Right lung (tissue), 5 donors: ENCODE measurements around the gene CGB8. TPM values are rescaled to one million over a fixed set of nuclear protein-coding genes. Genes with fewer than 3 reads are reported as not detected.
"Not testable (repeated sequence)": the region's sequence is repeated elsewhere in the genome, so short reads cannot be mapped to it uniquely, and the experiment has no call there.

Experiments used
- DNase-seq, 2 donors: peaks; one replicate each; pipeline ENCODE4 v3.0.0-alpha.2; 2013
- polyA plus RNA-seq, 5 donors: library from polyadenylated mRNA; unstranded; fragments of 120-200 nt; gene quantifications; one replicate each; pipeline versions ENCODE4 v1.2.1 to v1.2.3, GENCODE V29; 2013; ENCODE audit warnings: inconsistent platforms in 1 of 5, low replicate concordance in 1 of 5; ENCODE audit not compliant: insufficient read length in 5 of 5, insufficient read depth in 1 of 5

Gene CGB8
- polyA plus RNA-seq, 5 donors = 0.31 TPM; not detected in 4

DNA sequence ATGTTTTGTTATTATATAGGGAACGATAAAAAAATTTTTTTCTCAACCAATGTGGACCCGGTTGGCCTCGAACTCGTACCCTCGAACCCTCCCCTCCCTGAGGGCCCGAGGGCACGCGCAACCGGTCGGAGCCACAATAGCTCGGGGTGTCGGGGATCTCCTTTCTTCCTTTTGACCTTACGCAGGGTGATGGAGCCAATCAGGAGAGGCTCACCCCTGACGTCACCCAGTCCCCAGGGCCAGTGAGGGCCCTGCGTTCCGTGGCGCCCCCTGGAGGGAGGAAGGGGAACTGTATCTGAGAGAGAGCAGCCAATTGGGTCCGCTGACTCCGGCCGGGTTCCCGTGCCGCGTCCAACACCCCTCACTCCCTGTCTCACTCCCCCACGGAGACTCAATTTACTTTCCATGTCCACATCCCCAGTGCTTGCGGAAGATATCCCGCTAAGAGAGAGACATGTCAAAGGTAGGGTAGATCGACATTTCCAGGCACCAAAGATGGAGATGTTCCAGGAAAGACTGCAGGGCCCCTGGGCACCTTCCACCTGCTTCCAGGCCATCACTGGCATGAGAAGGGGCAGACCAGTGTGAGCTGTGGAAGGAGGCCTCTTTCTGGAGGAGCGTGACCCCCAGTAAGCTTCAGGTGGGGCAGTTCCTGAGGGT is 17.1 kb downstream of the CGB8 start, which contains the start of gene CGB2:
CGB2 (plus strand) TSS at position 249 of the 660 bp plus-strand sequence; CDS start at position 455, 206 bp downstream.
- DNase-seq = not testable (repeated sequence)

DNA sequence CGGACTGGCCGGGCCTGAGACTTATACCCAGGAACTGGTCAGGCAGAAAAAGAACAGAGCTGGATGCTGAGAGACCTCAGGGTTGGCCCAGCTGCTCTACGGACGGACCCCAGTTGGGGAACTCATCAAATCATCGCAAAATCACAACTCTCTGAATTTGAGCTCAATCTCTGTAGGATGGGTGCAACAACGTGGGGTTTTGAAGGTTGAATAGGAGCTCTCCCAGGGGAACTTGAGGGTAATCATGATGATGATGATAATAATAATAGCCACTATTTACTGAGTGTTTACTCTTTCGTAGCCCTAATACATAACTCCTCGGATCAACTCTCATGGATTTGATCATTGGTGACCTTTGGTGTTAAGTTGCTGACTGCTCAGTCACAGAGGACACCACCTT is 18.6 kb downstream of the CGB8 start:
- DNase-seq = not testable (repeated sequence)

DNA sequence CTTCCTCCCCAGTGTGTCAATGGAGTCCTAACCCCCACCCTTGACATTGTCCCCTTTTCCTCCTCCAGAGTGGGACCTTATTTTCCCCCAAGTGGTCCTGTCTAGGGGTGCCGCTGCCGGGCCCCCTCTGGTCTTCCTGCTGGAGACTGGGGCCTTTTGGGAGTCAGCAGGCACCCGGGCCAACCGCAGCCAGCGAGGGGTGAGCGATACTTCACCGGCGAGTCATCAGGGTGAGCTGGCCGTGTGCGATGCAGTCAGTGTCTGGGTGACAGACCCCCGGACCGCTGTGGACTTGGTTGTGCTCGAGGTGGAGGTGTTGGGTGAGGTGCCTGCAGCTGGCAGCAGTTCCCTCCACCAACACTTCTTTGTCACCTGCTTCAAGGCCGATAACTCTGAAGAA is 19.2 kb downstream of the CGB8 start:
- not testable (repeated sequence) for DNase-seq

DNA sequence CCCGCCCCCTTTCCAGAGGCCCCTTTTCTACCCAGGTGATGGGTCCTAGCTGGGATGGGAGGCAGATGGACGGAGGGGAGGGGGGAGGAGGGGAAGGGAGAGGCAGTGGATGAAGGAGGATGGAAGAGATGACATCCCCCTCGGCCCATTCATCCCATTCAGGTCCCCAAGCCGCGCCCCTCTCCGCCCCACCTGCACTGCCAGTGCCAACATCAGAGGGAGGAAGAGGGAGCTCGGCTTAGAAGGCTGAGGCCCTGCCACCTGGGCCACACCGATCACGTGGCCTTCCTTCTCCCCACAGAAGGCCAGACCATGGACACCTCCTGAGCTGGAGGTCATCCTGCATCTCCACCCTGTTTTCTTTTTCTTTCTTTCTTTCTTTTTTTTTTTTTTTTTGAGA is 20.2 kb downstream of the CGB8 start:
- not testable (repeated sequence) for DNase-seq

DNA sequence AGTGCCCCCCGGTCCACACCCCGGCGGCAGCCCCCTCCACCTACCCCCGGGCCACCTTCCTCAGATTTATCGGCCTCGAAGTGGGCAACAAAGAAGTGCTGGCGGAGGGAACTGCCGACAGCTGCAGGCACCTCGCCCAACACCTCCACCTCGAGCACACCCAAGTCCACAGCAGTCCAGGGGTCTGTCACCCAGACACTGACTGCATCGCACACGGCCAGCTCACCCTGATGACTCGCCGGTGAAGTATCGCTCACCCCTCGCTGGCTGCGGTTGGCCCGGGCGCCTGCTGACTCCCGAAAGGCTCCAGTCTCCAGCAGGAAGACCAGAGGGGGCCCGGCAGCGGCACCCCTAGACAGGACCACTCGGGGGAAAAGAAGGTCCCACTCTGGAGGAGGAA is 23.3 kb downstream of the CGB8 start:
- not testable (repeated sequence) for DNase-seq

DNA sequence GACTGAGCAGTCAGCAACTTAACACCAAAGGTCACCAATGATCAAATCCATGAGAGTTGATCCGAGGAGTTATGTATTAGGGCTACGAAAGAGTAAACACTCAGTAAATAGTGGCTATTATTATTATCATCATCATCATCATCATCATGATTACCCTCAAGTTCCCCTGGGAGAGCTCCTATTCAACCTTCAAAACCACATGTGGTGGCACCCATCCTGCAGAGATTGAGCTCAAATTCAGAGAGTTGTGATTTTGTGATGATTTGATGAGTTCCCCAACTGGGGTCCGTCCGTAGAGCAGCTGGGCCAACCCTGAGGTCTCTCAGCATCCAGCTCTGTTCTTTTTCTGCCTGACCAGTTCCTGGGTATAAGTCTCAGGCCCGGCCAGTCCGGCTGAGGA is 23.8 kb downstream of the CGB8 start:
- not testable (repeated sequence) for DNase-seq

DNA sequence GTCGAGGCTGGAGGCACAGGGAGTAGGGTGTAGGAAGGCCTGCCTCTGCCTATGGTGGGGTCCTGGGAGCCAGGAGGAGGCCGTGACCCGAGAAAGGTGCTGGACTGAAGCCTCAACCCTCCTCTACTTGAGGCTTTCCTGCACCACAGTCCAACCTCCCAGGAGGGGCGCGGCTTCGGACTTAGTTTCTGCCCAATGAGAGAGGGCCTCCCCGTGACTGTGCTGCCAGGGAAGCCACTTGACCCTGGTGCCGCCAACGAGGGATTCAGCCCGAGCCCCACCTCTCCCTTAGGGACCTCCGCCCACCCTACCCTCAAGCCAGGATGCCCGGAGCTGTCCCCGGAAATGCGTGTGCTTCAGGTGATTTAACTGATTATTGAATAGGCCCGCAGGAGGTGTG is 24.7 kb downstream of the CGB8 start, which contains the start of gene CGB3:
CGB3 (minus strand) TSS at position 101 of the 400 bp plus-strand sequence. CDS start 362 bp downstream, outside the sequence.
- not testable (repeated sequence) for DNase-seq

DNA sequence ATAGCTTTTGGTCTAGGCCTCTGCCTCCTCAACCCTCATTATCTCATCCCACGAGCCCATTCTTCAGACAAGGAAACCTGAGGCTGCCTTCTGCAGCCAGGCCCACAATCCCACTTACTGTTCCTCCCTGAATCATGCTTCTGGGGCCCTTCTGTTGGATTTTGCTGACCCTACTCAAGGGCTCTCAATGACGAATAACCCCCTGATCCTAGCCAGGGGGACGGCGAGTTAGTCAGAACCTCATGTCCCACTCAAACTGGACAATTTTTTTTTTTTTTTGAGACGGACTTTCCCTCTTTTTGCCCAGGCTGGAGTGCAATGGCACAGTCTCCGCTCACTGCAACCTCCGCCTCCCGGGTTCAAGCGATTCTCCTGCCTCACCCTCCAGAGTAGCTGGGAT is 26.8 kb downstream of the CGB8 start:
- DNase-seq = no peak

DNA sequence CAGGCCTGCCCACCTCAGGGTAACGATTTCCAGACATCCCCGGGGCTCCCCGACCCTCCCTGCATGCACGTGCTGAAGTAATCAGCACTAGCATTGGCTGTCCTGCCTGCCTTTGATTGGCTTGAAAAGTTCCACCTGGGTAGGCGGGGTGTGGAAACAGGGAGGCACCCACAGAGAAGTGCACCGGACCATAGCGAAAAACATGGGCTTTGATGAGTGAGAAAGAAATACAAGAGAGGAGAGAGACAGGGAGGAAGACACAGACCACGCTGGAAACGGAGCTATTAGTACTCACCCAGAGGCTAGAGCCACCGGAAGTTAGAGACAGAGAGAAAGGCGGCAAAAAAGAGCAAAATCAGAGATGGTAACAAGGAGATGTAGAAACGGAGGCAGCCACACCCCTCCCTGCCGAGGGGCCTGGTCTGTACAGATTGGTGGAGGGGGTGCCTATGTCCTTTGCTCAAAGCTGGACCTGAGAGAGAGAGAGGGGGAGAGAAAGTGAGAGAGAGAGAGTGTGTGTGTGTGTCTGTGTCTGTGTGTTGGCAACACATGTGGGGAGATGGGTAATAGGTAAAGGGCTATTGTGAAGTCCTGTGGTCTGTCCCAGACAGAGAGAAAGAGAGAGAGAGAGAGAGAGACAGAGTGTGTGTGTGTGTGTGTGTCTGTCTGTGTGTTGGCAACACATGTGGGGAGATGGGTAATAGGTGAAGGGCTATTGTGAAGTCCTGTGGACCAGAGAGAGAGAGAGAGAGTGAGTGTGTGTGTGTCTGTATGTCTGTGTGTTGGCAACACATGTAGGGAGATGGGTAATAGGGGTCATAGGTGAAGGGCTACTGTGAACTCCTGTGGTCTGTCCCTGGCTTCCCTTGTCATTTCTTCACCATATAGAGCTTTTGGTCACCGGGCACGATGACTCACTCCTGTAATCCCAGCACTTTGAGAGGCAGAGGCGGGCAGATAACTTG is 27.7 kb downstream of the CGB8 start:
- no peak for DNase-seq

DNA sequence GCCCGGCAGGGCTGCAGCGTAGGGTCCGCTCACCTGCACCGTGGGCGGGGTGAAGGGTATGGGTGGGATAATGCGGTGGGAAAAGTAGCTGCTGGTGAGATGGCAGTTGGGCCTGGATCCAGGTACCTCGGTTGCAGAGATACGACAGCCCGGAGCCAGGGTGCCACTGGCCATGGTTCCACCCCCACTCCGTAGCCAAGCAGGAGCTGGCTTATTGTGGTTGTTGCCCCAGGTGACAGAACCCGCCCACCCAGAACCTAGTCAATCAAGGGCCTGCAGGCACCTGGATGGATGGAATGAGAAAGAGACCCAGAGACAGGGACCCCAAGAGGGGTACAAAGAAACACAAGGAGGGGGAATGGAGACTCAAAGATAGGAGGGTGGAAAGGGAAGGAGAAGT is 28.6 kb downstream of the CGB8 start:
- no peak for DNase-seq

DNA sequence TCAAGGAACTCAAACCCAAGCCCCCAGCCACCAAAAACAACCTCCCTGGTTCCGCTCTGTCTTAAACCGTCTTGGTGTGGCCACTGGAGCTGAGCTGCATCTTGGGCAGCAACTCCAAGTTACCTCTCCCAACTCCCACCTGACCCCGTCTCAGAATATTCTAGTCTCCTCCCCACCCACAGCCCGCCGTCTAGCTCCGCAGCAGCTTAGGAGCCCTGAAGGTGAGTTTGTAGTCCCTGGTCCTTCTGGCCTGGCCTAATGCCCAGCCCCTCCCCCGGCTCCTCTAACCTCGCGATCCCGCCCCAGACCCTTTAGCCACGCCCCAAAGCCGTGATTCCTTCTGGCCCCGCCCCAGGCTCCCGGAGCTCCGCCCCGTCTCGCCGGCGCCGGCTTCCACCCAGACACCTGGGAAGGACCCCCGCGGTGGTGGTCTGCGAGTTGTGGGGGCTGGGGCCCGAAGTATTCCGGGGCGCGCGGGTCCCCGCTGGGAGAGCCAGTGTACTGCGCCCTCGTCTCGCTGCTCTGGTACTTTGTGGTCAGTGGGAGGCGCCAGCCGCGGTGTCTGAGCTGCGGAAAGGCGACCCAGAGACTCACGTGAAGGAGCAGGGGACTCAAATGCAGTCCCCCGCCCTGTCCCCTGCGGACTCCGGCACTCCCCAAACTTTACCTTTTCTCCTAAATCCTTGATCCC is 29.5 kb downstream of the CGB8 start:
- no peak for DNase-seq

DNA sequence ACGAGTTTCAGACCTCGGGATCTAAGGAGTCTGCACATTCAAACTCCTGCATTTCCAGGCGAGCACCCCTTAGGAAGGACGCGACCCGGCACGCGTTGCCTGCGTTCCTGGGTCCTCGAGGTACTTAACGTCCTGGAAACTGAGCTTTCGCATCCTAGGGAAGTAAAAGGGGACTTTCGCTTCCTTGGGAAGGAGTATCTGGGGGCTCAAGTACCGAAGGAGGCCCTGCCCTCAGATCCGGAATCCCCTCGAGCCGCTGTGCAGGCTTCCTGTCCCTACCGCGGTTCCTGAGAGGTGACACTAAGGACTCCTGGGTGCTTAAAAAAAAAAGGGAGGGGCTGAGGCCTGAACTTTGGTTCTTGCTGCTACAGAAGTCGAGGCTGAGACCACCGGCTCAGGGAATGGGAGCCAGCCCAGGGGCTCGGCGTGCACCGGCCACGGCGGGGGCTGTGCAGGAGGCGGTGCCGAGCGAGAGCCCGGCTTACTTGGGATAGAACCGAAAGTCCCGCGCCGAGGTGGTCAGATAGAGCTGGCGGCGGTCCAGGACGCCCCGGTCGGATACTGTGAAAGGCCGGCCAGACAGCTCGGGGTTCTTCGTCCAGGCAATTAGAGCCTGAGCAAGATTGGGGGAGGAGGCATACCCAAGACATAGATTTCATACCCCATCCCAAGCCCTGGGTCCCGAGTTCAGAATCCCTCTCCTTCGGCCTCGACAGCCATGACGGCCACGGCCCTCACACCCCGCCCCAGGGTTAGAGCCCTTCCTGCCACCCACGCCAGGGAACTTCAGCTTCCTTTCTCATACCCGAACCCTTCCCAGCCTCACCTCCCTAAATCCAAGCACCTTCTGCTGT is 30.3 kb downstream of the CGB8 start:
- not testable (repeated sequence) for DNase-seq

DNA sequence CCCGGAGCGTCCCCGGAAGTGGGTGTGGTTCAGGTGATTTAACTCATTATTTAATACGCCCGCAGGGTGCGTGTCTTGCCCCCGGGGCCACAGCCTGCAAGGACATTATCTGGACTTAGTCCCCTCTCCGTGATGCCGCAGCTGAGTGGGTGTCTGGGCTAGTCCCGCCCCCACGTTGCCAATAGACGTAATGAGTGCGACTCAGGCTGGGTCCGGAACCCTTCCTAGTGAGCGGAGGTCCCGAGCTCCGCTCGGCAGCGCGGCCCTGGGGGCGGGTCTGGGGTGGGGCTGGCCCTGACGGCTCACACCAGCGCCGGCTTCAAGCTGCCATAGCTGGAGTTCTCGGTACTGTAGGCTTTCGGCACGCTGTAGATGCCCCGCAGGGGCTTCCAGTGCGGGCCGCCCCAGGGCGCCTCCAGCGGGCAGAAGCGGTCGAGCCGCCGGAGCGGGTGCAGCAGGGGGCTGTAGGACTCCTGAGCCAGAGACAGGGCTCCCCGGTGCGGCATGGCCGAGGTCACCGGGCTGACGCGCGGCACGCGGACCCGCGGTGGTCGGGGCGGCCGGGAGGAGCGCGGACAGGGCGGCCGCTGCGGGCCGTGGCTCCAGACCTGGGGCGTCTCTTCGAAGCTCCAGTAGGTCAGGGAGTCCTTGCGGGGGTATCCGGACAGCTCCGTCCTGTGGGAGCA is 31.1 kb downstream of the CGB8 start:
- no peak for DNase-seq

DNA sequence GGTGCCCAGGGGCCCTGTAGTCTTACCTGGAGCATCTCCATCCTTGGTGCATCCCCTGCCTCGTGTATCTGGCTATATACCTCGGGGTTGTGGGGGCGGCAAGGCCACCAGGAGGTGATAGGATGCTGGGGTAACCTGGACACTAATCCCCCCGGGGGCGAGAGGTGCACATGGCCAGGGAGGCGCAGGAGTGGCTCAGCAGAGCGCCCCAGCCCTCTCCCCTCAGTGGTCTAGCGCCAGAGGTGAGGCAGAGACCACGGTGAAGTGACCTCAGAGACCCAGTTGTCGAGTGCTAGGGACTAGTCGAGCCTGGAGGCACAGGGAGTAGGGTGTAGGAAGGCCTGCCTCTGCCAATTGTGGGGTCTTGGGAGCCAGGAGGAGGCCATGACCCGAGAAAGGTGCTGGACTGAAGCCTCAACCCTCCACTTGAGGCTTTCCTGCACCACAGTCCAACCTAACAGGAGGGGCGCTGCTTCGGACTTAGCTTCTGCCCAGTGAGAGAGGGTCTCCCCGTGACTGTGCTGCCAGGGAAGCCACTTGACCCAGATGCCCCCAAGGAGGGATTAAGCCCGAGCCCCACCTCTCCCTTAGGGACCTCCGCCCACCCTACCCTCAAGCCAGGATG is 31.8 kb downstream of the CGB8 start, which contains the start of gene LHB:
LHB (minus strand) TSS at position 51 of the 625 bp plus-strand sequence; CDS start at position 41, 10 bp downstream.
- DNase-seq = no peak

DNA sequence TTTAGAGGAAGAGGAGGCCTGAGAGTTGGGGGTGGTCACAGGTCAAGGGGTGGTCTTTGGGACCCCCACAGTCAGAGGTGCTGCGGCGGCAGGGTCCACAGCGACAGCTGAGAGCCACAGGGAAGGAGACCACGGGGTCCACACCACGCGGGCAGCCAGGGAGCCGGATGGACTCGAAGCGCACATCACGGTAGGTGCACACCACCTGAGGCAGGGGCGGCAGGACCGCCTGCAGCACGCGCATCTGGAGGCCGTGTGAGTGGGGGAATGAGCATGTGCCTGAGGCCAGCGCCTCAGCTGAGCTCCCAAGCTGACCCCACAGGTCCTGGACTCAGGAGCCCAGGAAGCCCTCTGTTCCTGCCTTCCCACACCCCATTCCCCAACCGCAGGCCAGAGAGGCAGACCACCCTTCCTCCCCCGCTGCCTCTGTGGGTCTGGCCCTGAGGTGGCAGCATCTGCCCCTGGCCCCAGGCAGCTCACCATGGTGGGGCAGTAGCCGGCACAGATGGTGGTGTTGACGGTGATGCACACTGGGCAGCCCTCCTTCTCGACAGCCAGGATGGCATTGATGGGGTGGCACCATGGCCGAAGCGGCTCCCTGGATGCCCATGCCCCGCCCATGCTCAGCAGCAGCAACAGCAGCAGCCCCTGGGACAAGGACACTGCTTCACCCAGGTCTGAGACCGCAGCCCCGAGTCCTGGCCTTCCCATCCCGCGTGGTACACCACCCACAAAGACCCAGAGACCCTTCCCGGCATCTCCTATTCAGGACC is 32.7 kb downstream of the CGB8 start:
- DNase-seq = no peak

DNA sequence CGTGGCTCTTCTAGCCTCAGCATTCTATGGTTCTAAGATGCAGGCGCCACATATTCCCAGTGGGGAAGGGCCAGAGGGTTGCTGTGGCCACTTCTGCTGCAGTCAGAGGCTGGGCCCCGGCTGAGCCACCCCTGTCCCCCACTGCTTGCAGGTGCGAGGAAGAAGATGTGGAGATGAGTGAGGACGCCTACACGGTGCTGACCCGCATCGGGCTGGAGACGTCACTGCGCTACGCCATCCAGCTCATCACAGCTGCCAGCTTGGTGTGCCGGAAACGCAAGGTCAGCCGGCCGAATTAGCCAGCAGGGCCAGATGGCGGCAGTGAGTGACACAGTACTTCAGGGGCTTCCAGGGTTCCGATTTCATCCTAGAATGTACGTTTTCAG is 34.0 kb downstream of the CGB8 start:
- no peak for DNase-seq

DNA sequence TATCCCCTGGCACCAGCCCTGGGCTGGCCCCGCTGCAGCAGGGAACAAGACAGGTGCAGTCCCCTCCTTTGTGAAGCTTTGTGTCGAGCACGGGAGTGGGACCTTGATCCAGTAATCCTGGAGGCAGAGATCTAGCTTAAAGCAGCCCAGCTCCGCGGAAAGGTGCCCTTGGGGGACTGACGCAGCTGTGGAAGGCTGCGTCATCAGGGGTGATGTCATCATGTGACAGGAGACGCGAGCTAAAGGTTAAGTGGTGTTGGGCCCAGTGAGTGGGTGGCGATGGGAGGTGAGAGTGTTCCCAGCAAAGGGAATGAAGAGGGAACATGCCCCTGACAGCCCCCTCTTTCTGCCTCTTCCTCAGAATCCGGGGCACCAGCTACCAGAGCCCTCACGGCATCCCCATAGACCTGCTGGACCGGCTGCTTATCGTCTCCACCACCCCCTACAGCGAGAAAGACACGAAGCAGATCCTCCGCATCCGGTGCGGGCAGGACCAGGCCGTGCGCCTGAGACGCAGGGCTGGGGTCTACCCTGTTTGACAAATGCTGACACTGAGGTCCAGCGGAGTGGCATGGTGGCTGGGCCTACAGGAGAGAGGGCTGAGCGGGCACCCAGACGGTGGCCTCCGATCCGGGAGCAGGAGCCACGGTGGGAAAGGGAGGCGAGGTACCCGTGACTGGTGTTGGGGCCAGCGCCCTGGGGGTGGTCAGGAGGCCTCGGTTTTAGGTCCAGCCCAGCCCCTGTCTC is 34.6 kb downstream of the CGB8 start:
- DNase-seq = no peak

DNA sequence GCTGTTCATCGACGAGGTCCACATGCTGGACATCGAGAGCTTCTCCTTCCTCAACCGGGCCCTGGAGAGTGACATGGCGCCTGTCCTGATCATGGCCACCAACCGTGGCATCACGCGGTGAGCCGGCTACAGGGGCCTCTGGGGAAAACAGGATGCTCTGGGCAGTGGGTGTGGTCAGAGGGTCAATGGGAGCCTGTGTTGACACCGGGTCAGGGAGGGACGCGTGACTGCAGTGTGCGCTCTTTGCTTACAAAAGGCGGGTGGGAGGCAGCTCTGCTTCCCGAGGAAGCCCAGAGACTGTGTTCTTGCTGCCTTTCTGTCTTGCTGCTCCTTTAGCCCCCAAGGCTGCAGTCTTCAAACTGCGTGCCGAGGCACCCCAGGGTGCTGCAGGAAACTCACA is 37.7 kb downstream of the CGB8 start:
- DNase-seq = no peak
